Astrocyte (in vitro differentiated cells and primary cell): ENCODE data around the gene METTL22.

Experiments
- EZH2 ChIP-seq: IDR thresholded peaks from 2 replicates; pipeline ENCODE4 v1.6.1; 2012; ENCODE audit warnings: mild to moderate bottlenecking, low read length, inconsistent platforms; ENCODE audit not compliant: insufficient read depth
- TF ChIP-seq, protein P1 (sequence below): IDR thresholded peaks from 2 replicates; pipeline ENCODE4 v1.5.1; 2011; ENCODE audit warnings: low read depth, mild to moderate bottlenecking, inconsistent platforms, low read length, moderate library complexity; ENCODE audit not compliant: insufficient read depth

DNA sequence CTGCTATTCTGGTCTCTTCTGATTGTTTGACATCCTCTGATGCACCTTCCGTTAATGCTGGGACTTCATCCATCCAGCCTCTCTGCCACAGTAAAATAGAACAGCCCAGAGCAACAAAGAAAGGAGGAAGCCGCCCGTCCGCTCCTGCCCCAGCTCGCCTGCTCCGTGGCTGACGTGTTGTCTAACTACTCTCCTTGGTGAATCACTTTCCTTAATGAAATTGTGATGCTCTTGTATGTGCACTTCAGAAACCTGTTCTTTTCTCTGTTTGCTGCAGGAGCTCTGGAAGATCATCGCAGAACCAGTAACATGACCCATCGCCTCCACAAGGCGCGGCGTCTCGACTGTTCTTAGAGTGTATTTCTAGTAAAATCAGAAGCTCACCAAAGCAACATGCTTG is 24.3 kb downstream of the METTL22 start:
- TF ChIP-seq, protein P1, sequence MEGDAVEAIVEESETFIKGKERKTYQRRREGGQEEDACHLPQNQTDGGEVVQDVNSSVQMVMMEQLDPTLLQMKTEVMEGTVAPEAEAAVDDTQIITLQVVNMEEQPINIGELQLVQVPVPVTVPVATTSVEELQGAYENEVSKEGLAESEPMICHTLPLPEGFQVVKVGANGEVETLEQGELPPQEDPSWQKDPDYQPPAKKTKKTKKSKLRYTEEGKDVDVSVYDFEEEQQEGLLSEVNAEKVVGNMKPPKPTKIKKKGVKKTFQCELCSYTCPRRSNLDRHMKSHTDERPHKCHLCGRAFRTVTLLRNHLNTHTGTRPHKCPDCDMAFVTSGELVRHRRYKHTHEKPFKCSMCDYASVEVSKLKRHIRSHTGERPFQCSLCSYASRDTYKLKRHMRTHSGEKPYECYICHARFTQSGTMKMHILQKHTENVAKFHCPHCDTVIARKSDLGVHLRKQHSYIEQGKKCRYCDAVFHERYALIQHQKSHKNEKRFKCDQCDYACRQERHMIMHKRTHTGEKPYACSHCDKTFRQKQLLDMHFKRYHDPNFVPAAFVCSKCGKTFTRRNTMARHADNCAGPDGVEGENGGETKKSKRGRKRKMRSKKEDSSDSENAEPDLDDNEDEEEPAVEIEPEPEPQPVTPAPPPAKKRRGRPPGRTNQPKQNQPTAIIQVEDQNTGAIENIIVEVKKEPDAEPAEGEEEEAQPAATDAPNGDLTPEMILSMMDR: no peak
- TF ChIP-seq EZH2: no peak
